IPS DF 19.7 (cell line): ENCODE data around the gene NBDY.
"Not testable (repeated sequence)": the region's sequence is repeated elsewhere in the genome, so short reads cannot be mapped to it uniquely, and the experiment has no call there.

Source experiments
- DNase-seq: peaks from one replicate; pipeline ENCODE4 v3.0.0-alpha.2; 2013; ENCODE audit warnings: low read depth, low spot score

The NBDY gene

GRCh38 chrX:56800307-56800706 lies 71.3 kb downstream of the NBDY start:
- DNase-seq = no peak

GRCh38 chrX:56800801-56801200 lies 71.8 kb downstream of the NBDY start:
- no peak for DNase-seq

- no peak for DNase-seq
Observed at GRCh38 chrX:56802428-56802827, 73.4 kb downstream of the NBDY start.

- DNase-seq = no peak
Observed at GRCh38 chrX:56802921-56803849, 74.1 kb downstream of the NBDY start.

- DNase-seq = no peak
Observed at GRCh38 chrX:56803850-56804681, 75.0 kb downstream of the NBDY start.

GRCh38 chrX:56804867-56805266 lies 75.8 kb downstream of the NBDY start:
- DNase-seq = no peak

GRCh38 chrX:56805399-56805798 lies 76.4 kb downstream of the NBDY start:
- DNase-seq = no peak

- not testable (repeated sequence) for DNase-seq
Observed at GRCh38 chrX:56806176-56806575, 77.1 kb downstream of the NBDY start.

GRCh38 chrX:56811599-56811998 lies 82.6 kb downstream of the NBDY start:
- DNase-seq = no peak

- DNase-seq = no peak
Observed at GRCh38 chrX:56812515-56813105, 83.6 kb downstream of the NBDY start.

- no peak for DNase-seq
Observed at GRCh38 chrX:56813318-56813837, 84.3 kb downstream of the NBDY start.

- no peak for DNase-seq
Observed at GRCh38 chrX:56817179-56817578, 88.1 kb downstream of the NBDY start.

- DNase-seq = no peak
Observed at GRCh38 chrX:56826020-56826419, 97.0 kb downstream of the NBDY start.

- DNase-seq = no peak
Observed at GRCh38 chrX:56833626-56834025, 104.6 kb downstream of the NBDY start.

GRCh38 chrX:56853436-56853835 lies 124.4 kb downstream of the NBDY start:
- DNase-seq = no peak

- DNase-seq = no peak
Observed at GRCh38 chrX:56857042-56857441, 128.0 kb downstream of the NBDY start.

GRCh38 chrX:56860888-56861287 lies 131.8 kb downstream of the NBDY start:
- no peak for DNase-seq
